ENCODE results near the gene SH3TC1. TPM values are rescaled to one million over a fixed set of nuclear protein-coding genes. Genes with fewer than 3 reads are reported as not detected.

Gene SH3TC1
- total and polyA plus RNA-seq, 2 donors from 2014 or later: 43.1 to 127 TPM

DNA sequence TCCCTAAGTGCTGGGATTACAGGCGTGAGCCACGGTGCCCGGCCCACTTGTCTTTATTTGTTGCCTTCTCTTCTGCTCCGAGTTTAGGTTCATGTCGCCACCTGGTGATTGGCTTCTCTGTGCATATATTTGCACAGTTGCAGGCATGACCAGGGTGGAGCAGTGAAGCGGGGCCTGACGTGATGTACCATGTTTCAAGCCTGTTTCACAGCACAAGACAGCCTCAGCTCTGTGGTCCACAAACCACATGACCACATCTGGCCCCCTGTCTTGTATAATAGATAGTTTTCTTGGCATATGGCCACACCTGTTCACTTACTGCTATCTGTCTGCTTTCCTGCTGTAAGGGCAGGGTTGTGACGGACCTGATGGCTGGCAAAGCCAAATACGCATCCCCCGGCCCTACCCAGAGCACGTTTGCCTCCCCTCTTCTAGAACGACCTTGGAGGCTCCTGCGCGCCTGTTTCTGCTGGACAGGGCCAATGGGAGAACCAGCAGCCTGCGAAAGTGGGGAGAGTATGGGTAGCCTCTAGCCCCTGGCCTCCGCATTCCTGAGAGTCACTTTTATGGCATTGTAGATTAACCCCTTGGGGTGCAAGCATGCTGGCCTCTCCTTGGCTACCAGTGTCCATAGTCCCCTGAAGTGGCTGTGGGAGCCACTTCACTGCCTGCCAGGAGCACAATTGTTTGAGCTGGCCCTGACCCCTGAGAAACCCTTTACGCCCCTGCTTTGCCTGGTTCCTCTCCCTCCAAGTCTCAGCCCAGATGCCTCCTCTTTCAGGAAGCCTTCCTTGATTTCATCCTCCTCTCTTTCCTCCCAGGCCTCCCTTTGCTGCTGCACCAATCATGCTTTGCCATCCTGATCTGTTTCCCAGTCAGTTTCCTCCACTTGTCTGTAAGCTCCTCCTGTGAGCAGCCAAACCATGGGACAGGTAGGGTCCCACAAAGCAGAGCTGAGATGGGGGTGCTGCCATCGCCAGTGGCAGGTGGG, 6.0 kb upstream of the SH3TC1 start:
- H3K27me3 ChIP-seq (ENCODE audit: control insufficient read depth, insufficient read depth, low read length): no peaks in the 10 kb centered on the region
- TF ChIP-seq CTCF (IDR thresholded peaks at IDR 0.05; ENCODE audit: borderline replicate concordance, extremely low read depth, insufficient read depth): peak; percentile 52
- H3K9me3 ChIP-seq (ENCODE audit: control insufficient read depth in 2 of 3, insufficient read depth in 1 of 3, low read length in 3 of 3): no peaks in the 10 kb centered on the region
- no peak overlapping the region for H3K9ac ChIP-seq (ENCODE audit: low read length in 3 of 3)
- no peaks in the 10 kb centered on the region for H3K36me3 ChIP-seq (ENCODE audit: control insufficient read depth in 2 of 3, insufficient read depth in 3 of 3, low read length in 3 of 3)
- H3K4me3 ChIP-seq (ENCODE audit: low read length in 3 of 3): no peak overlapping the region
- DNase-seq (peak in 3 of 5 donors; percentile 82 to 89 (median 83)), FAIRE-seq (no peak)
- peak overlapping the region; percentile 45 to 71 for H3K27ac ChIP-seq (ENCODE audit: low read depth in 2 of 2, low read length in 2 of 2)
- H3K4me1 ChIP-seq (ENCODE audit: control insufficient read depth in 2 of 3, insufficient read depth in 2 of 3, low read depth in 1 of 3, low read length in 3 of 3): peaks cover 0 to 58% (median 21%) of the 10 kb centered on the region in 3 donors
- intact Hi-C loops (cut with DNase I): no loop called here

GRCh38 chr4:8194306-8195242, 4.5 kb upstream of the SH3TC1 start:
- no peak overlapping the region for H3K4me3 ChIP-seq (ENCODE audit: low read length in 3 of 3)
- no peaks in the 10 kb centered on the region for H3K27me3 ChIP-seq (ENCODE audit: control insufficient read depth, insufficient read depth, low read length)
- TF ChIP-seq CTCF (IDR thresholded peaks at IDR 0.05; ENCODE audit: borderline replicate concordance, extremely low read depth, insufficient read depth): no peak
- intact Hi-C loops (cut with DNase I): no loop called here
- peaks cover 0 to 56% (median 22%) of the 10 kb centered on the region in 3 donors for H3K4me1 ChIP-seq (ENCODE audit: control insufficient read depth in 2 of 3, insufficient read depth in 2 of 3, low read depth in 1 of 3, low read length in 3 of 3)
- H3K27ac ChIP-seq (ENCODE audit: low read depth in 2 of 2, low read length in 2 of 2): peak overlapping the region in 1 of 2 donors; percentile 43
- FAIRE-seq (no peak), DNase-seq (no peak)
- H3K36me3 ChIP-seq (ENCODE audit: control insufficient read depth in 2 of 3, insufficient read depth in 3 of 3, low read length in 3 of 3): no peaks in the 10 kb centered on the region
- H3K9ac ChIP-seq (ENCODE audit: low read length in 3 of 3): peak overlapping the region in 1 of 3 donors; percentile 19
- no peaks in the 10 kb centered on the region for H3K9me3 ChIP-seq (ENCODE audit: control insufficient read depth in 2 of 3, insufficient read depth in 1 of 3, low read length in 3 of 3)

DNA sequence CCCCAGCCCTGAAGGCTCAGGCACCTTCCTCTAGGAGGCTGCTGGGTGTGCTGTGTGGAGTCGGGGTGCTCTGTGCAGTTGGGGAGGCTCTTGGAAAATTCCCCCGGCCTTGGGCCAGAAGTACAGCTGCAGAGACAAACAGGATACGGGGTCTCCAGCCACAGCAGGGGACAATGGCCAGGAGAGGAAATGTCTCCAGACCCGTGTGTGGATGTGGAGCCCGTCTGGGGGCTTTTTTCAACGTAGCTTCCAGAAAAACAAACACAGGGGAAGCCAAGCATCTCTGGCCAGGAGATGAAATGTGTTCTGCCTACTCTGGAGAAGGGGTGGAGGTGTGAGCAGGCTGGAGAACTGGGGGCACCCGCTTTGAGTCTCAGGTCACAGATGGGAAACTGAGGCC, 3.7 kb upstream of the SH3TC1 start:
- DNase-seq (no peak), FAIRE-seq (no peak)
- Histone ChIP-seq H3K4me1 (ENCODE audit: control insufficient read depth in 2 of 3, insufficient read depth in 2 of 3, low read depth in 1 of 3, low read length in 3 of 3) (peaks cover 0 to 53% (median 22%) of the 10 kb centered on the region in 3 donors), H3K27ac (ENCODE audit: low read depth in 2 of 2, low read length in 2 of 2) (no peak overlapping the region), H3K36me3 (ENCODE audit: control insufficient read depth in 2 of 3, insufficient read depth in 3 of 3, low read length in 3 of 3) (no peaks in the 10 kb centered on the region), H3K9ac (ENCODE audit: low read length in 3 of 3) (no peak overlapping the region), H3K27me3 (ENCODE audit: control insufficient read depth, insufficient read depth, low read length) (no peaks in the 10 kb centered on the region), H3K4me3 (ENCODE audit: low read length in 3 of 3) (no peak overlapping the region), H3K9me3 (ENCODE audit: control insufficient read depth in 2 of 3, insufficient read depth in 1 of 3, low read length in 3 of 3) (no peaks in the 10 kb centered on the region)
- no peak for TF ChIP-seq CTCF (IDR thresholded peaks at IDR 0.05; ENCODE audit: borderline replicate concordance, extremely low read depth, insufficient read depth)
- intact Hi-C loops (cut with DNase I): no loop called here
